UCSD-AML1 (cell line): ENCODE data around the gene TCF20.
A peak's percentile ranks its signal among the peaks of the same experiment; 100 is the strongest.

ENCODE experiments used
- DNase-seq: peaks from one replicate; lab custom pipeline; 2025; ENCODE audit not compliant: unreplicated experiment; lab: John Stamatoyannopoulos, UW

TCF20 gene

GRCh38 chr22:42270510-42271190 lies at the start of gene TCF20:
TSS of gene TCF20 (minus strand) at chr22:42270653. CDS start at chr22:42215305, 55,348 bp downstream.
- DNase-seq = peak; percentile 74

GRCh38 chr22:42319386-42319785 lies 48.9 kb upstream of the TCF20 start:
- no peak for DNase-seq

GRCh38 chr22:42318967-42319366 lies 48.5 kb upstream of the TCF20 start:
- no peak for DNase-seq

- DNase-seq = no peak
Measured at GRCh38 chr22:42317691-42318547, 47.5 kb upstream of the TCF20 start.

GRCh38 chr22:42317008-42317407 lies 46.6 kb upstream of the TCF20 start:
- no peak for DNase-seq

- no peak for DNase-seq
Measured at GRCh38 chr22:42315392-42315756, 44.9 kb upstream of the TCF20 start.

- DNase-seq = no peak
Measured at GRCh38 chr22:42314709-42315391, 44.4 kb upstream of the TCF20 start.

- DNase-seq = peak; percentile 71
Measured at GRCh38 chr22:42313804-42314581, 43.5 kb upstream of the TCF20 start.

GRCh38 chr22:42313204-42313603 lies 42.8 kb upstream of the TCF20 start:
- peak; percentile 28 for DNase-seq

GRCh38 chr22:42310291-42311015 lies 40.0 kb upstream of the TCF20 start:
- no peak for DNase-seq

GRCh38 chr22:42309865-42310264 lies 39.4 kb upstream of the TCF20 start:
- no peak for DNase-seq

GRCh38 chr22:42308892-42309468 lies 38.5 kb upstream of the TCF20 start:
- DNase-seq = no peak

- DNase-seq = no peak
Measured at GRCh38 chr22:42307806-42308563, 37.5 kb upstream of the TCF20 start.

GRCh38 chr22:42306010-42306409 lies 35.6 kb upstream of the TCF20 start:
- no peak for DNase-seq

- no peak for DNase-seq
Measured at GRCh38 chr22:42304324-42304790, 33.9 kb upstream of the TCF20 start.

GRCh38 chr22:42303396-42304323 lies 33.2 kb upstream of the TCF20 start:
- no peak for DNase-seq

- DNase-seq = no peak
Measured at GRCh38 chr22:42301742-42302102, 31.3 kb upstream of the TCF20 start.

GRCh38 chr22:42301077-42301741 lies 30.8 kb upstream of the TCF20 start:
- no peak for DNase-seq
